Activated naive CD8-positive, alpha-beta T cell treated with anti-CD3 and anti-CD28 coated beads for 36 hours (primary cell): ENCODE measurements around the gene EXPH5. TPM values are rescaled to one million over a fixed set of nuclear protein-coding genes. Genes with fewer than 3 reads are reported as not detected.

Experiments
- total RNA-seq, 2 experiments: library from RNA; stranded (reverse); gene quantifications; one replicate each; pipeline ENCODE4 v1.2.3, GENCODE V29; 2021

EXPH5 gene
- total RNA-seq, 2 experiments from 2014 or later, result 2.5 to 3.1 TPM

Other genes with a start within 250 kb of the EXPH5 start
- 1 to 10 TPM; 1.4 to 1.9 TPM for gene C11orf65, start 126.2 kb downstream of the EXPH5 start, total RNA-seq
- gene POGLUT3, start 95.4 kb downstream of the EXPH5 start, total RNA-seq, result 10 to 100 TPM; 13.5 to 16.4 TPM
- 10 to 100 TPM; 55.7 to 56.0 TPM for gene DDX10, start 71.3 kb upstream of the EXPH5 start, total RNA-seq